Measurements from ENCODE around the gene GRK6. TPM values are rescaled to one million over a fixed set of nuclear protein-coding genes. Genes with fewer than 3 reads are reported as not detected.

GRK6 gene
- total and polyA plus RNA-seq, 9 of the 15 experiments (the other 6 are each of a cell fraction or from before 2014, with no cell fraction given): 0.63 to 122 (median 44.5) TPM

- TF ChIP-seq CEBPZ (IDR thresholded peaks at IDR 0.05; ENCODE audit: borderline replicate concordance, low read depth, low read length) (no peak), NR2C1 (IDR thresholded peaks at IDR 0.05) (no peak), NR2C1 (tag; IDR thresholded peaks at IDR 0.05) (0 out of 2 replicates have a peak, but pooled peaks have one; percentile 8)
Measured at GRCh38 chr5:177377851-177378776, 48.4 kb upstream of the GRK6 start (continued).

Measured in K562 (cell line).